Epithelial cell of proximal tubule (primary cell): ENCODE measurements around the gene FAM209A. TPM values are rescaled to one million over a fixed set of nuclear protein-coding genes. Genes with fewer than 3 reads are reported as not detected.
"Not testable (repeated sequence)": the region's sequence is repeated elsewhere in the genome, so short reads cannot be mapped to it uniquely, and the experiment has no call there.

Source experiments
- DNase-seq: peaks from one replicate; pipeline ENCODE4 v3.0.0-alpha.2; 2011; ENCODE audit warnings: low read depth
- H3K4me3 ChIP-seq: 2 replicates; pipeline ENCODE4 v1.5.1; 2011; ENCODE audit warnings: low read depth, mild to moderate bottlenecking, low read length
- total RNA-seq: library from RNA; depleted of rRNA; stranded (reverse); fragments of >200 nt; gene quantifications from 2 replicates; pipeline ENCODE4 v1.2.3, GENCODE V29; 2015
- TF ChIP-seq, protein P1 (sequence below): conservative IDR thresholded peaks from 2 replicates; pipeline ENCODE4 v1.5.1; 2012; ENCODE audit warnings: low read depth, mild to moderate bottlenecking, low read length

Gene FAM209A
- total RNA-seq, 1 donor from 2014 or later: not detected

DNA sequence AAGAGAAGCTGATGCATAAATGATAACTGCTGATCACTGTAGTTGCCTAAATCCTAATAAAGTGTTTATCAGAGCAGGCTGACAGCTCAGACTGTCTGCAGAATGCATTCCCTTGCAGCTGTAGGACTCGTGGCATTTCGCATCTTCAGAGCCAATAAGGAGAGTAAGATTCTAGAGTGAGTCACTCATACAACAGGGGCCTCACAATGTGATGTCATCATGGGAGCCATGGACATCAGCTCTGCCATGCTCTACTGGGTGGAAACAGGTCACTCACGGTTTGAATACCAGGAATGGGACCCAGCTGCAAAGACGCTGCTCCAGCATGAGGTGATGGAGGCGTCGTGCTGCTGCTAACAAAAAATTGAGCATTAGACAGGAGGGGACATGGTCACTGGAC lies 15.9 kb downstream of the FAM209A start:
- H3K4me3 ChIP-seq: no peak overlapping the region
- TF ChIP-seq, protein P1, sequence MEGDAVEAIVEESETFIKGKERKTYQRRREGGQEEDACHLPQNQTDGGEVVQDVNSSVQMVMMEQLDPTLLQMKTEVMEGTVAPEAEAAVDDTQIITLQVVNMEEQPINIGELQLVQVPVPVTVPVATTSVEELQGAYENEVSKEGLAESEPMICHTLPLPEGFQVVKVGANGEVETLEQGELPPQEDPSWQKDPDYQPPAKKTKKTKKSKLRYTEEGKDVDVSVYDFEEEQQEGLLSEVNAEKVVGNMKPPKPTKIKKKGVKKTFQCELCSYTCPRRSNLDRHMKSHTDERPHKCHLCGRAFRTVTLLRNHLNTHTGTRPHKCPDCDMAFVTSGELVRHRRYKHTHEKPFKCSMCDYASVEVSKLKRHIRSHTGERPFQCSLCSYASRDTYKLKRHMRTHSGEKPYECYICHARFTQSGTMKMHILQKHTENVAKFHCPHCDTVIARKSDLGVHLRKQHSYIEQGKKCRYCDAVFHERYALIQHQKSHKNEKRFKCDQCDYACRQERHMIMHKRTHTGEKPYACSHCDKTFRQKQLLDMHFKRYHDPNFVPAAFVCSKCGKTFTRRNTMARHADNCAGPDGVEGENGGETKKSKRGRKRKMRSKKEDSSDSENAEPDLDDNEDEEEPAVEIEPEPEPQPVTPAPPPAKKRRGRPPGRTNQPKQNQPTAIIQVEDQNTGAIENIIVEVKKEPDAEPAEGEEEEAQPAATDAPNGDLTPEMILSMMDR: no peak
- DNase-seq: no peak

DNA sequence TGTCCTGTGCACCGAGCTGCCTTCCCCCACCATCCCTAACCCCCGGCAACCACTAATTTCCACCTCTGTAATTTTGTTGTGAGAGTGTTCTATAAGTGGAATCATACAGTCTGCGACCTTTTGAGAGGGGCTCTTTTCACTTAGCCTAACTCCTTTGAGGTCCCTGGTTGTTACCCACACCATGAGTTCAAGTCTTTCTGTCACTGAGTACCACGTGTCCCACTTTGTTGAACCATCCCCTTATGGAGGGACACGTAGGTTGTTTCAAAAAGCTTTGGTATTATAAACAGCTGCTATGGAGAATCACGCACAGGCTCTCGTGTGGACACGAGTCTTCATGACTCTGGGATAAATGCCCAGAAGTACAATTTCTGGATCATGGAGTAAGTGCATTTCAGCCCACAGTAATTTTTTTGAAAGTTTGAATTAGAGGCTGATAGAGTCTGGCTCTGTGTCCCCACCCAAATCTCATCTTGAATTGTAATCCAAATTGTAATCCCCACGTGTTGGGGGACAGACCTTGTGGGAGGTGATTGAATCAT lies 18.0 kb downstream of the FAM209A start:
- no peak overlapping the region for H3K4me3 ChIP-seq
- no peak for DNase-seq
- TF ChIP-seq, protein P1: no peak

DNA sequence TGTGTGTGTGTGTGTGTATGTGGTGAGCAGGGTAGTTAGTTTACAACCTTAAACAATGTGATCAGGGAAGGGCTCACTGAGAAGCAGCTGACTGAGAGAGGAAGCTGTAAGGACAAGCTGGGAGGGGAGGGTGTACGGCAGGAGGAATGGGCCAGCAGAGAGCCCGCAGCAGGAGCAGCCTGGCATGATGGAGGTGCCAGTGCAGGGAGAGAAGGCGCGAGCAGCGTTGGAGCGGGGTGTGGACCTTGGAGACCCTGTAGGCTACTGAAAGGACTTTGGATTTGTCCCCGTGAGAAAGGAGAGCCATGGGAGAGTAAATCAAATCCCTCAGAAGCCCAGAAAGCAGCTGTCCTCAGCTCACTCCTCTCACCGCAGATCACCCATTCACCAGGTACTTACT lies 27.0 kb downstream of the FAM209A start:
- no peak overlapping the region for H3K4me3 ChIP-seq
- no peak for DNase-seq
- TF ChIP-seq, protein P1: no peak

DNA sequence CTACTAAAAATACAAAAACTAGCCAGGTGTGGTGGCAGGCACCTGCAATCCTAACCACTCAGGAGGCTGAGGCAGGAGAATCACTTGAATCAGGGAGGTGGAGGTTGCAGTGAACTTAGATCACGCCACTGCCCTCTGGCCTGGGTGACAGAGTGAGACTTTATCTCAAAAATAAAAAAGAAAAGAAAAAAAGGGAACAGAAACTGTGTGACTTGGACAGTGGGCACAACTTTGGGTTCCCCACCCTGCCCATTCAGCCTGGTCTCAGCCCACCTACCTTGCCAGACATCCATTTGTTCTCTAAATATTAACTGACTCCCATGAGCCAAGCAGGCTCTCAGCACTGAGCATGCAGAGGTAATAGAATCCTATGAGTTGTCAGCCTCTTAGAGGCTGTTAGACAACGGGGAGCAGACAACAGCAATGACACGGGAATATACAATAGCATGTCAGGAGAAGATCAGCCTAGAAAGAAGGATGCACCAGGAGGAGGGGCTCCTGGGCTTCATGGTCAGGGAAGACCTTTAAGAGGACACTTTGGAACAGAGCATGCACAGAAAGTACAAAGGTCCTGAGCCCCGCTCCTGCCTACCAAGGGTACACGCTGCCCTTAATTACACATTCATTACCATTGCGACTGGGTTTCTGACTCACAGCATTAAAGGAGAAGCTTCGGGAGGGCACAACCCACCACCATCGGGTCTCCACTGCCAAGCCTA lies 28.5 kb downstream of the FAM209A start:
- DNase-seq: no peak
- TF ChIP-seq, protein P1: no peak
- H3K4me3 ChIP-seq: no peak overlapping the region

DNA sequence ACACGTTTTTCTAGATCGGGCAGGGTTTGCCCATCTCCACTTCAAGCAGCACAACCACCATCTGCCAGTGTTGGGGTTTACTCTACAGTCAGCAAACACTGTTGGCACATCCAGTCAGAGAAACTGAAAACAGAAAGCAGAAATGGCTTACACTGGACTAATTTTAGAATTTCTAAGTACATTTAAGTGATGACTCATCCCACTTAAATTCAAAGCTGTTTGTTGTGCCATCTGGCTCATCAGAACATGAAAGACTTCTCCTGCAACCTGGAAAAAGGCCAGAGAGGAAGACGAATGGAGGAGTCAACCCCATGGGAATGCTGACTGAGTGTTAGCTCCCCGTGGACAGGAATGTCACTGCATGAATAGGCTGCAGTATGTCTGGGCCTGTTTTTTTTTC lies 30.3 kb downstream of the FAM209A start:
- TF ChIP-seq, protein P1: peak; percentile 21
- peak; percentile 95 for DNase-seq
- no peak overlapping the region for H3K4me3 ChIP-seq

DNA sequence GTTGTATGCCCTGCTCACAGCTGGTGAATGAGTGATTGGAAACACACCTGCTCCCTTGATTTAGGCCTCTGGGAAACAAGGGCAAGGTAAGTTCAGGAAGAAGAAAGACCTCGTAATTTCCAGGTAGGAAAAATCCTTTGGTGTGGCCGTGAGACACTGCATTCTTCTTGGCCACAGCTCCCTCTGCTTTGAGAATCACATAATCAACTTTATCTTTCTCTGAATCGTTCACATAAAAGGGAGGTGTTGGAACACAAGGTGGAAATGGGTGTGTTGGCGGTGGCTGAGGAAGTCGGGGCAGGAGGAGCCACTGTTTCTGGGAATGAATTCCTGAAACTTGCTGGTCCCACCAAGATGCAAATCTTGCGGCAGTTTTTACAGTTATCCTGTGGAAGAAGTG lies 34.4 kb downstream of the FAM209A start:
- DNase-seq: no peak
- TF ChIP-seq, protein P1: no peak
- no peak overlapping the region for H3K4me3 ChIP-seq

DNA sequence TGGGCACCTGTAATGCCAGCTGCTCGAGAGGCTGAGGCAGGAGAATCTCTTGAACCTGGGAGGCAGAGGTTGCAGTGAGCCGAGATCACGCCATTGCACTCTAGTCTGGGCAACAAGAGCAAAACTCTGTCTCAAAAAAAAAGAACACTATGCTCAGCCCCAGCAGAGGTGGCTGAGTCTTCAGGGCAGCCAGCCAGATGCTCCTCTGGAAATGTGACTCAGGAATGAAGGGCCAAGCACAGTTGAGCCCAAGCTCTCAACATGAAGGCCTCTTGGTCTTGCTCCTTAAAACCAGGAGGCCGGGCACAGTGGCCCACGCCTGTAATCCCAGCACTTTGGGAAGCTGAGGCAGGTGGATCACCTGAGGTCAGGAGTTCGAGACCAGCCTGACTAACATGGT lies 40.0 kb downstream of the FAM209A start:
- not testable (repeated sequence) for H3K4me3 ChIP-seq, DNase-seq
